SK-N-SH (cell line): ENCODE data around the gene OPRPN. TPM values are rescaled to one million over a fixed set of nuclear protein-coding genes. Genes with fewer than 3 reads are reported as not detected.
A peak's percentile ranks its signal among the peaks of the same experiment; 100 is the strongest.

Experiments used
- CTCF ChIA-PET: fragments of 300-600, 350-600 bp; formaldehyde crosslinking; extraction: SDS; loops from one replicate; lab custom pipeline; 2021; lab: Yijun Ruan, JAX
- POLR2A ChIA-PET: fragments of 350-600 bp; sonication (Branson Sonifier 250); formaldehyde crosslinking; extraction: SDS; loops from one replicate; lab custom pipeline; 2020; ENCODE audit warnings: antibody characterized with exemption, inconsistent platforms; lab: Yijun Ruan, JAX
- DNase-seq: peaks from one replicate; pipeline ENCODE4 v3.0.0; 2012
- H2AFZ ChIP-seq: fragments of 200-600 bp; sonication (generic); 2 replicates; pipeline ENCODE4 v1.8.1; 2016; ENCODE audit warnings: antibody characterized with exemption, mild to moderate bottlenecking, low read depth
- H3F3A ChIP-seq: fragments of 200-600 bp; sonication (generic); replicated peaks from 2 replicates; pipeline ENCODE3; 2016; ENCODE audit warnings: antibody characterized with exemption, mild to moderate bottlenecking; ENCODE audit not compliant: insufficient read depth
- H3K27ac ChIP-seq, 2 experiments: fragments of 200-500 bp in 1 of 2; fragments of 200-600 bp in 1 of 2; sonication (Bioruptor generic) in 1 of 2; sonication (generic), shearing (Covaris generic) in 1 of 2; 2 replicates each; pipeline versions ENCODE4 v1.5.1 to v1.6.1; 2014 to 2016; ENCODE audit warnings: low read depth in 2 of 2, inconsistent platforms in 1 of 2, low read length in 1 of 2, mild to moderate bottlenecking in 1 of 2, mixed read lengths in 1 of 2
- H3K27me3 ChIP-seq: fragments of 200-600 bp; sonication (generic), shearing (Covaris generic); 2 replicates; pipeline ENCODE4 v1.6.1; 2016; ENCODE audit warnings: mixed run types; ENCODE audit not compliant: insufficient read depth
- H3K36me3 ChIP-seq, 2 experiments: fragments of 200-500 bp in 1 of 2; fragments of 200-600 bp in 1 of 2; sonication (Bioruptor generic) in 1 of 2; sonication (generic) in 1 of 2; replicated peaks in 1 of 2; 2 replicates each; pipeline versions ENCODE3 to v1.5.1; 2014 to 2016; ENCODE audit warnings: low read length in 1 of 2, mild to moderate bottlenecking in 1 of 2; ENCODE audit not compliant: insufficient read depth in 2 of 2, control insufficient read depth in 1 of 2
- H3K4me1 ChIP-seq, 2 experiments: fragments of 200-500 bp in 1 of 2; fragments of 200-600 bp in 1 of 2; sonication (Bioruptor generic) in 1 of 2; sonication (generic), shearing (Covaris generic) in 1 of 2; 2 replicates each; pipeline versions ENCODE4 v1.5.1 to v1.6.1; 2014 to 2016; ENCODE audit warnings: low read depth in 1 of 2, low read length in 1 of 2, mixed run types in 1 of 2; ENCODE audit not compliant: insufficient read depth in 2 of 2, control insufficient read depth in 1 of 2
- H3K4me2 ChIP-seq: fragments of 200-600 bp; sonication (generic), shearing (Covaris generic); 2 replicates; pipeline ENCODE4 v1.6.1; 2017; ENCODE audit warnings: mixed run types
- H3K4me3 ChIP-seq, 2 experiments: fragments of 200-500 bp in 1 of 2; fragments of 200-600 bp in 1 of 2; sonication (Bioruptor generic) in 1 of 2; sonication (generic), shearing (Covaris generic) in 1 of 2; 2 replicates each; pipeline versions ENCODE4 v1.5.1 to v1.8.1; 2014 to 2016; ENCODE audit warnings: low read depth in 2 of 2, inconsistent platforms in 1 of 2, low read length in 1 of 2, mild to moderate bottlenecking in 1 of 2, mixed read lengths in 1 of 2, moderate library complexity in 1 of 2
- H3K79me2 ChIP-seq: fragments of 200-600 bp; sonication (generic); 2 replicates; pipeline ENCODE4 v1.8.1; 2017; ENCODE audit warnings: mild to moderate bottlenecking; ENCODE audit not compliant: insufficient read depth
- H3K9ac ChIP-seq: fragments of 200-600 bp; sonication (generic); 2 replicates; pipeline ENCODE4 v1.6.1; 2017; ENCODE audit warnings: mixed run types
- H3K9me2 ChIP-seq: fragments of 200-600 bp; sonication (generic); 2 replicates; pipeline ENCODE4 v1.6.1; 2017; ENCODE audit warnings: mixed run types
- H3K9me3 ChIP-seq: fragments of 200-600 bp; sonication (generic); 2 replicates; pipeline ENCODE4 v1.6.1; 2017; ENCODE audit warnings: mixed run types, mild to moderate bottlenecking, moderate library complexity
- H4K20me1 ChIP-seq: fragments of 200-600 bp; sonication (generic); 2 replicates; pipeline ENCODE4 v1.6.1; 2017; ENCODE audit warnings: mild to moderate bottlenecking, mixed run types; ENCODE audit not compliant: insufficient read depth
- CTCF ChIP-seq: fragments of 200-600 bp; sonication (generic); IDR thresholded peaks from 2 replicates; pipeline ENCODE4 v1.6.1; 2017; ENCODE audit warnings: antibody characterized with exemption, mild to moderate bottlenecking, moderate library complexity
- ELF1 ChIP-seq: IDR thresholded peaks from 2 replicates; pipeline ENCODE4 v1.4.0; 2012
- FOSL2 ChIP-seq: IDR thresholded peaks from 2 replicates; pipeline ENCODE4 v1.4.0; 2012; ENCODE audit warnings: low read depth, mild to moderate bottlenecking, moderate library complexity, borderline replicate concordance
- GABPA ChIP-seq: IDR thresholded peaks from 2 replicates; pipeline ENCODE4 v1.4.0; 2012; ENCODE audit warnings: low read depth, mild to moderate bottlenecking
- NRF1 ChIP-seq: IDR thresholded peaks from 2 replicates; pipeline ENCODE4 v1.6.1; 2012; ENCODE audit warnings: low read depth, mild to moderate bottlenecking, low read length
- PBX3 ChIP-seq: IDR thresholded peaks from 2 replicates; pipeline ENCODE4; 2012
- RAD21 ChIP-seq: IDR thresholded peaks from 2 replicates; pipeline ENCODE4 v1.6.1; 2012; ENCODE audit warnings: mild to moderate bottlenecking, low read length
- REST ChIP-seq: IDR thresholded peaks from 2 replicates; pipeline ENCODE4 v1.6.1; 2012; ENCODE audit warnings: mild to moderate bottlenecking, low read depth, low read length, moderate library complexity
- RXRA ChIP-seq: IDR thresholded peaks from 2 replicates; pipeline ENCODE4 v1.4.0; 2012; ENCODE audit warnings: low read depth, mild to moderate bottlenecking, borderline replicate concordance
- TEAD4 ChIP-seq: IDR thresholded peaks from 2 replicates; pipeline ENCODE4 v1.4.0; 2012; ENCODE audit warnings: mild to moderate bottlenecking, borderline replicate concordance; ENCODE audit not compliant: insufficient read depth
- USF2 ChIP-seq: fragments of 150-350 bp; IDR thresholded peaks from 2 replicates; pipeline ENCODE4 v1.6.1; 2017; ENCODE audit warnings: antibody characterized with exemption, low read length, low read depth, borderline replicate concordance
- YY1 ChIP-seq: IDR thresholded peaks from 2 replicates; pipeline ENCODE4 v1.4.0; 2012; ENCODE audit warnings: low read depth, mild to moderate bottlenecking
- WGBS: methylation state at CpG from one replicate; pipeline ENCODE4 v1.1.6; 2017; ENCODE audit warnings: low lambda C conversion rate; 5-methylcytosine and 5-hydroxymethylcytosine counted together
- polyA plus RNA-seq, 3 experiments: library from polyadenylated mRNA; depleted of rRNA; stranded (reverse); fragments of >200 nt; gene quantifications; 2 replicates each; pipeline ENCODE4 v1.2.3, GENCODE V29; 2012

The OPRPN gene
- polyA plus RNA-seq, 1 of the 3 experiments (the other 2 are of a cell fraction) = not detected

- WGBS = 21% methylated on average over 5 of the region's 5 CpGs
- ChIA-PET POLR2A (no interaction called here), CTCF (no interaction called here)
- Histone ChIP-seq H3K4me3 (no peak overlapping the region), H2AFZ (0 out of 2 replicates have a peak overlapping the region, but pooled peaks have one; percentile 51), H3F3A (no peaks in the 10 kb centered on the region), H4K20me1 (no peaks in the 10 kb centered on the region), H3K79me2 (no peaks in the 10 kb centered on the region), H3K27ac (no peak overlapping the region), H3K27me3 (no peaks in the 10 kb centered on the region), H3K9me3 (no peaks in the 10 kb centered on the region), H3K36me3 (no peaks in the 10 kb centered on the region), H3K9ac (no peak overlapping the region), H3K4me1 (no peaks in the 10 kb centered on the region), H3K9me2 (no peaks in the 10 kb centered on the region), H3K4me2 (no peak overlapping the region)
- DNase-seq = no peak
- no peak for TF ChIP-seq REST
- no peak for TF ChIP-seq USF2
- TF ChIP-seq RXRA = no peak
Observed at GRCh38 chr4:70443329-70443728, 45.6 kb downstream of the OPRPN start.

- no peak overlapping the region for H2AFZ ChIP-seq
- no peaks in the 10 kb centered on the region for H3K79me2 ChIP-seq
- no peaks in the 10 kb centered on the region for H3K4me1 ChIP-seq
- no peaks in the 10 kb centered on the region for H3K9me2 ChIP-seq
- TF ChIP-seq TEAD4 = no peak
- TF ChIP-seq YY1 = no peak
- H3K9ac ChIP-seq = no peak overlapping the region
- WGBS = 2% methylated on average over 3 of the region's 3 CpGs
- no peak for DNase-seq
- no peaks in the 10 kb centered on the region for H3F3A ChIP-seq
- H3K4me3 ChIP-seq = no peak overlapping the region
- no peaks in the 10 kb centered on the region for H3K36me3 ChIP-seq
- CTCF ChIA-PET = no interaction called here
- no peaks in the 10 kb centered on the region for H4K20me1 ChIP-seq
- no peaks in the 10 kb centered on the region for H3K9me3 ChIP-seq
- POLR2A ChIA-PET = no interaction called here
- no peak overlapping the region for H3K4me2 ChIP-seq
- H3K27ac ChIP-seq = no peak overlapping the region
- no peaks in the 10 kb centered on the region for H3K27me3 ChIP-seq
Observed at GRCh38 chr4:70449220-70449619, 51.5 kb downstream of the OPRPN start.

- no peak for DNase-seq
- no peaks in the 10 kb centered on the region for H4K20me1 ChIP-seq
- ChIA-PET POLR2A (no interaction called here), CTCF (no interaction called here)
- no peak overlapping the region for H3K9ac ChIP-seq
- no peaks in the 10 kb centered on the region for H3K27me3 ChIP-seq
- no peak overlapping the region for H3K4me2 ChIP-seq
- no peaks in the 10 kb centered on the region for H3K9me3 ChIP-seq
- H3F3A ChIP-seq = no peaks in the 10 kb centered on the region
- 0% methylated on average over 1 of the region's 1 CpG for WGBS
- H3K4me3 ChIP-seq = no peak overlapping the region
- no peaks in the 10 kb centered on the region for H3K4me1 ChIP-seq
- H3K9me2 ChIP-seq = no peaks in the 10 kb centered on the region
- H3K27ac ChIP-seq = no peak overlapping the region
- H3K79me2 ChIP-seq = no peaks in the 10 kb centered on the region
- H3K36me3 ChIP-seq = no peaks in the 10 kb centered on the region
- no peak overlapping the region for H2AFZ ChIP-seq
- TF ChIP-seq PBX3 = no peak
- TF ChIP-seq ELF1 = no peak
- no peak for TF ChIP-seq CTCF
- TF ChIP-seq GABPA = no peak
- TF ChIP-seq NRF1 = no peak
- TF ChIP-seq FOSL2 = no peak
- no peak for TF ChIP-seq USF2
- TF ChIP-seq RAD21 = no peak
Observed at GRCh38 chr4:70452946-70453345, 55.2 kb downstream of the OPRPN start.
